H4 (cell line): Measurements from ENCODE around the gene HDGFL2. TPM values are rescaled to one million over a fixed set of nuclear protein-coding genes. Genes with fewer than 3 reads are reported as not detected.
A peak's percentile ranks its signal among the peaks of the same experiment; 100 is the strongest.
"Not testable (repeated sequence)": the region's sequence is repeated elsewhere in the genome, so short reads cannot be mapped to it uniquely, and the experiment has no call there.

Source experiments
- DNase-seq: peaks from one replicate; pipeline ENCODE4 v3.0.0-alpha.2; 2015; ENCODE audit warnings: low spot score
- total RNA-seq: library from RNA; depleted of rRNA; stranded (reverse); fragments of >200 nt; shearing (Covaris generic); gene quantifications from 2 replicates; pipeline ENCODE4 v1.2.3, GENCODE V29; 2014

Gene HDGFL2
- total RNA-seq, 1 experiment from 2014 or later, result 22.0 TPM

GRCh38 chr19:4513248-4513647, 41.2 kb downstream of the HDGFL2 start:
- DNase-seq, result no peak

GRCh38 chr19:4515732-4516131, 43.6 kb downstream of the HDGFL2 start:
- DNase-seq, result no peak

- no peak for DNase-seq
These were observed 44.3 kb downstream of the HDGFL2 start for GRCh38 chr19:4516199-4516938.

DNA sequence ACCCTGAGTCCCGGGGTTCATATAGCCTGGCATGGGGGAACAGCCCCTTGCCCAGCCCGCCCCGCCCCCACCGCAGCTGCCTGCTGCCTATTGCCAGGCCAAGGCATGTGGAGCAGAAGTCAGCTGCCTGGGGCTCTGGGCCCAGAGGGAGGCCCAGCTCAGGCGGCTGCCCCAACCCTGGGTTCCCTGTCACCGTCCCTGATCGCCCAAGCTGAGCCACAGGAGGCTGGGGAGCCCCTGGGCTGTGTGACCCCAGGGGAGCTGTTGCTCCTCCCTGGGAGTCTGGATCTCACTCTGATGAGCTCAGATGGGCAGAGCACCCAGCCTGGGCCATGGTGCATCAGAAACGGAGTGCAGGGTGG, 44.8 kb downstream of the HDGFL2 start:
- no peak for DNase-seq

DNA sequence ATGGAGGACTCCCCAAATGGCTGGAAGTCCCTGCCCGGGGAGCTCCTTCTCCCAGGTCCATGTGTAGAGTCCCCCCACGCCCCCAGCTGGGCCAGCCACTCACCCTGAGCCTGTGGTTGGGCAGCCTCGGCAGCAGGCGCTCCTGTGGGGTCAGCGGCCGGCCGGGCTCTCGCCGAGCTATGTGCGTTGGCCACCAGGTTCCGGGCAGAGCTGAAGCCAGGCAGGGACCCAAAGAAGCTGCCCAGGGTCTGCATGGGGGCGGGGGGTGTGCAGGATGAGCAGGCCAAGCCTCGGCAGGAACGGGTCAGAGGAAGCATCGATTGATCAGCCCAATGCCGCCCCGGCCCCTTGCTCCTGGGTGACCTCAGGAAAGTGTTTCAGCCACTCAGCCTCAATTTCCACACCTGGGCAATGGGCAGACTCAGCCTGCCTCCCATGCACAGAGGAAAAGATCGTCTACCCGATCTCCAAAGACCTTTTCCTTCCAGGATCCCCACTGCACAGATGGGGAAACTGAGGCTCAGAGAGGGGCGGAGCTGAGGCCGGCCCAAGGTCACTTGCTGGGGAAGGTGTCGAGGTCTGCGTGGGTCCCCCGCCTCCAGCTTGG, 45.5 kb downstream of the HDGFL2 start:
- DNase-seq, result no peak

DNA sequence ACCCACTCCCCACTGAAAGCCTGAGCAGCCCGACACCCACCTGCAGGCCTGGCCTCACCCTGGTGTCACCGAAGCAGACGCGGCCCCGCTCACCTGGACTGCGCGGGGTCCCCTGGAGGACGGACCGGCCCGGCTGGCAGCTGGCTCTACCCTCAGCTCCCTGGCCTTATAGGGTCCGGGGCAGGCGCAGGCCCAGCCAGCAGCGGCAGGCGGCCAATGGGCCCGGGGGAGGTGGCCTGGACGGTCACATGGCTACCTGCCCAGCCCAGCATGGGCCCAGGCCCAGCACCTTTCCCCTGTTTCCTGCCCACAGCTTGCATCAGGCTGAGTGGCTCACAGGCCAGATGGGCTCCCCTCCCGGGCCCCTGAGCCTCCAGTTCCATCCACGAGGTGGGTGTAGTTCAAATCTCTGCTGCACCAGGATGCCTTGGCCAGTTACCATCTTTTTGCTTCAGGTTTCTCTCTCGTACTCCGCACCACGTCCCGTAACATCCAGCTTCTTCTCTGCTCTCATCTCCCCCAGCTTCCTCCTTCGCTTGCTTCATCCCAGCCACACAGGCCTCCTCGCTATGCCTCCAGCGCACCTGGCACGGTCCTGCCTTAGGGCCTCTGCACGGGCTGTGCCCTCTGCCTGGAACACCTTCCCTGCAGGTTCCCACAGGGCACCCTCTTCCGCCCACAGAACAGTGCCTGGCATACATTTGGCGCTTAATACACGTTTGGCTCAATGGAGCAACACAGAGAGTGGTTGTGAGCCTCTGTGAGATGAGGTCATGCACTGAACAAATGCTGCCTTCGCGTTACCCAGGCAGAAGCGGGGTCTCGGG, 46.5 kb downstream of the HDGFL2 start, which contains the start of gene PLIN4:
Gene PLIN4, minus strand, starts transcription at position 142 of the 827 bp plus-strand sequence. CDS start 214 bp downstream, outside the sequence.
- peak; percentile 69 for DNase-seq

GRCh38 chr19:4519172-4519496, 47.0 kb downstream of the HDGFL2 start:
- no peak for DNase-seq

DNA sequence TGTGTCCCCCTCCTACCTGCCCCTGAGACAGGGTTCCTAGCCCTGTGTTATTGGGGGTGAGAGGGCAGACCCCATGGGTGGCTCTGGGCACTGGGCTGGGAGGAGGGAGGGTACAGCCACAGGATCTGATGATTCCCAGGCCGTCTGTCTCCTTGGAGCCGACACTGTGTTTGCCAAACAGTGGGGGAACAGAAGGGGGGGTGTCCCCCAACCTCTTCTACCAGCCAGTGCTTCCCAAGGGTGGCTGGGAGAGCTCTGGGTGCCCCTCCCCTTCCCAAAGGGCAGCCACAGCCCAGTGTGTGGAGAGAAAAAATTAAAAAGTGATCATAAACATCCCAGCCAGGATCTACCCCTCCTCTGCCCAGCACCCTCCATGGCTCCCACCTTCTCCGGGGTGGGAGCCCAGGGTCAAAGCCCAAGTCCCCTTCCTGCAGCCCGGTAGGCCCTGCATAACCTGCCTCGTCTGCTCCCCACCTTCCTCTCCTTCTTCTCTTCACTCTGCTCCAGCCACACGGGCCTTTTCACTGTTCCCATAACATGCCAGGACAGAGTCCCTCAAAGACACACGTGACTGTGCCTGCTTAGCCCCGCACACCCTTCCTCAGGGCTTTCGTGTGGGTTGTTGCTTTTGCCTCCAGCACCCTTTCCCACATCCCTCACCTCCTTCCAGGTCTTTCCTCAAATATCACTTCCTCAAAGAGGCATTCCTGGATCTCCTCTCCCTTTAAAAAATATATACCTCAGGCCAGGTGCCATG, 47.6 kb downstream of the HDGFL2 start:
- no peak for DNase-seq

DNA sequence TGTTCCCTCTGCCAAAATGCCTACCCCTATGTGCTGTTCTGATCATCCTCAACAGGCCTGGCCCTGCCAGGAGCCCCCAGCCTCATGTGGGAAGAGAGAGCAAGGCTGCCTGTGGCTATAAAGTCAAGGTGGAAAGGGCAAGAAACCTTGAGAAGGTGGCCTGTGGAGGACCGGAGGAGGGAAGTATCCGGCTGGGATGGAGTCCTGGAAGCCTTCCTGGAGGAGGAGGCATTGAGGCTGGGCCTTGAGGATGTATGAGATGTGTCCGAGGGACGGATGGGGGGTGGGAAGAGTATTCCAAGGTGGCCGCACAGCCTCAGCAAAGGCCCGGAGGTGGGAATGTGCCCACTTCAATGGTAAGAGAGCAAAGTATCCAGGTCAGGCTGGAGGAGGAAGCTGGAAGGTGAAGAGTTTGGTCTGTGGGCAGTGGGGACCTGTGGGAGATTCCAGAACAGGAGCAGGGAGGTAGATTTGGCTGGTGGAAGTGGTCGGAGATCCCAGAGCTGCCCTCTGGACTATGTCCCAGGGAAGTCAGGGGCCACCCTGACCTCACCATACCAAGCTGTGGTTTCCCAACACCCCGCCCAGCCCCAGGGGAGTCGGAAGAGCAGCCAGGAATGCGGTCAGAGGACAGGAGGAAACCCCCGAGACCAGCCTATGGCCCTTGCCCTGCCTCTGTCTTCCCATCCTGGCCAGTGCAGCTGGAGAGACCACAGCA, 49.2 kb downstream of the HDGFL2 start:
- DNase-seq, result no peak

DNA sequence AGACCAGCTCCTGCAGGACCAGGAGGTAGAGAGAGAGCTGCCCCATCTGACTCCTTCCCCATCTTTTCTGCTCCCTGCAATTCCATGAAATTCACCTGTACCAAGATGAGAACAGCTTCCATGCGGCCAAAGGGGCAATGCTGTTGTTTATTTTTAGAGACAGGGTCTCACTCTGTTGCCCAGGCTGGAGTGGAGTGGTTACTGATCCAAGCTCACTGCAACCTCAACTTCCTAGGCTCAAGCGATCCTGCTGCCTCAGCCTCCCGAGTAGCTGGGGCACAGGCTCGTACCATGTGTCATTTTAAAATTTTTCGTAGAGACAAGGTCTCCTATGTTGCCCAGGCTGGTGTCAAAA, 49.8 kb downstream of the HDGFL2 start:
- no peak for DNase-seq

GRCh38 chr19:4522291-4523002, 50.4 kb downstream of the HDGFL2 start:
- no peak for DNase-seq

- peak; percentile 32 for DNase-seq
These were observed 51.4 kb downstream of the HDGFL2 start for GRCh38 chr19:4523306-4524110.

GRCh38 chr19:4524808-4525562, 52.9 kb downstream of the HDGFL2 start:
- DNase-seq, result no peak

DNA sequence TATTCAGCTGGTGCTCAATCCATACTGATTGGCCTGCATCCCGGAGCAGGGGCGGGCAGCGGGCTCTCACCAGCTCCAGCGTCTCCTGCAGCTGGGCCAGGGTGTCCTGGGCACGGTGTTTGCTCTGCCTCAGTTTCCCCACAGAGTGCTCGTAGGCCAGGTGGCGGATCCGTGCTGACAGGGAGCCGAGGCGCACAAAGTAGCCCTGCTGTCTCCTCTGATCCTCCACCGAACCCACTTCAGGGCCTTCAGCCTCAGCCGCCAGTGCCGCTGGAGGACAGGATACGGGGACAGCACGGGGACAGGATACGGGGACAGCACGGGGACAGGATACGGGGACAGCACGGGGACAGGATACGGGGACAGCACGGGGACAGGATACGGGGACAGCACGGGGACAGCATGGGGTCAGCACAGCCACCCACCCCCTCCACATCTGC, 53.5 kb downstream of the HDGFL2 start:
- no peak for DNase-seq

DNA sequence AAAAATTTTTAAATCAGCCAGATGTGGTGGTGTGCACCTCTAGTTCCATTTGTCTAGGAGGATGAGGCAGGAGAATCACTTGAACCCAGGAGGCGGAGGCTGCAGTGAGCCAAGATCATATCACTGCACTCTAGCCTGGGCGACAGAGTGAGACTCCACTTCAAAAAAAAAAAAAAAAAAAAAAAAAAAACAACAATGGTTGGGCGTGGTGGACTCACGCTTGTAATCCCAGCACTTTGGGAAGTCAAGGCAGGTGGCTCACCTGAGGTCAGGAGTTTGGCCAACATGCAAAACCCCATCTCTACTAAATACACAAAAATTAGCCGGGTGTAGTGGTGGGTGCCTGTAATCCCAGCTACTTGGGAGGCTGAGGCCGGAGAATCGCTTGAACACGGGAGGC, 55.3 kb downstream of the HDGFL2 start:
- not testable (repeated sequence) for DNase-seq

GRCh38 chr19:4528843-4529242, 56.7 kb downstream of the HDGFL2 start:
- no peak for DNase-seq

- no peak for DNase-seq
These were observed 57.9 kb downstream of the HDGFL2 start for GRCh38 chr19:4529924-4530522.

DNA sequence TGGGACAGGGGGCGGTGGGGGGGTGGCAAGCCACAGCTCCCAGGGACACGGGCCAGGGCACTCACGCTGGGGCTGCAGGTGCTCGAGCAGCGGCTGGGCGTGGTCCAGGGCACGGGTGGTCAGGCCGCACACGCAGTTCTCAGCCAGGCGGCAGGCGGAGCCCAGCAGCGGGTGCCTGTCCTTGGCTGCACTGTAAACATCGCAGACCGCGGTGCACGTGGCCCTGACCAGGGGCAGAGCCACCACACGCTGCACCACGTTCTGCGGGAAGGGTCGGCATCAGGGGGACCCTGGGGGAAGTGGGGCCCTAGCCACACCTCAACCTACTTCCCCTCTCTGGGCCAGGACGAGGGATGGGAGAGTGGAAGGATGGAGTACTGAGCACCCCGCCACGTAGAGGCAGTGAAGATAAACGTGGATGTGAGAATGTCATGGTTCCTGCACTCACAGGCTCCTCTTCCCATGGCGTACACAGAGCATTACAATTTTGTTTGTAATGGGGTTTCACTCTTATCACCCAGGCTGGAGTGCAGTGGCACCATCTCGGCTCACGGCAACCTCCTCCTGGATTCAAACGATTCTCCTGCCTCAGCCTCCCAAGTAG, 59.6 kb downstream of the HDGFL2 start:
- DNase-seq, result no peak
